Central memory CD8-positive, alpha-beta T cell (primary cell): ENCODE results near the gene CSAD.
"Not testable (repeated sequence)": the region's sequence is repeated elsewhere in the genome, so short reads cannot be mapped to it uniquely, and the experiment has no call there.

Experiments
- ATAC-seq: fragments of 150-1000 bp; cut with Tn5 transposase; replicated peaks from 2 replicates; pipeline ENCODE4 v1.10.0; 2022; ENCODE audit warnings: mild to moderate bottlenecking, moderate FRiP score, moderate number of reproducible peaks; ENCODE audit not compliant: poor library complexity, severe bottlenecking; ENCODE audit errors: extremely low read depth
- DNase-seq, 2 donors: peaks; one replicate each; pipeline ENCODE4 v3.0.0; 2021; ENCODE audit warnings: low spot score in 2 of 2
- H3K27ac Mint-ChIP-seq: one replicate; pipeline ENCODE4 v1.8.0; 2022; ENCODE audit warnings: low read depth, mild to moderate bottlenecking, moderate library complexity, mixed read lengths
- H3K27me3 Mint-ChIP-seq: one replicate; pipeline ENCODE4 v1.8.0; 2022; ENCODE audit warnings: mixed read lengths
- H3K36me3 Mint-ChIP-seq: one replicate; pipeline ENCODE4 v1.8.0; 2022; ENCODE audit warnings: mild to moderate bottlenecking, moderate library complexity, mixed read lengths; ENCODE audit not compliant: insufficient read depth
- H3K4me1 Mint-ChIP-seq: one replicate; pipeline ENCODE4 v1.8.0; 2022; ENCODE audit warnings: mixed read lengths
- H3K4me3 Mint-ChIP-seq: one replicate; pipeline ENCODE4 v1.8.0; 2022; ENCODE audit warnings: mild to moderate bottlenecking, moderate library complexity, mixed read lengths
- H3K9me3 Mint-ChIP-seq: one replicate; pipeline ENCODE4 v1.8.0; 2022; ENCODE audit warnings: mixed read lengths

CSAD gene

GRCh38 chr12:53112431-53112830, 68.3 kb downstream of the CSAD start:
- H3K9me3 Mint-ChIP-seq, H3K4me1 Mint-ChIP-seq, H3K27me3 Mint-ChIP-seq, H3K27ac Mint-ChIP-seq, DNase-seq, H3K4me3 Mint-ChIP-seq, H3K36me3 Mint-ChIP-seq, ATAC-seq: not testable (repeated sequence)
